ENCODE data around the gene FBXO44.

DNA sequence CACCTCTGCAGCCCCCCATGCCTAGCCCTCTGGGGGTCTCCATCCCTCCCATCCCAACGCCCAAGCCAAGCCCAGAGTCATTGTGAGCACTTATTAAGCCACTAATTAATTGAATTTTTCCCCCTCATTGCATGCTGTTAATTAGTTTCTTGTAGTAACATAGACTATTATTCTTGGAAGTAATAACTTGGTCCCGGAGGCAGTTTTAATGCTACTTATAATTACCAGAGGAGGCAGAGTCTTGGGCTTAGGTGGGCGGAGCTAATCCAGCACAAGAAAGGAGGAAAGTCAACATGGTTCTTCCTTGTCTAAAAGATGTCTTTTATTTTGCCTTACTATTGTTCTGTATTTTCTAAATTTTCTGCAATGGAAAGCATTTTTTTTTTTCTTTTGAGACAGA, 28.1 kb upstream of the FBXO44 start:
- TF ChIP-seq POLR2A (IDR thresholded peaks at IDR 0.05) (no peak), POLR2AphosphoS5 (IDR thresholded peaks at IDR 0.05) (no peak), EP300 (IDR thresholded peaks at IDR 0.05) (no peak)
- TF ChIP-seq, protein P1, sequence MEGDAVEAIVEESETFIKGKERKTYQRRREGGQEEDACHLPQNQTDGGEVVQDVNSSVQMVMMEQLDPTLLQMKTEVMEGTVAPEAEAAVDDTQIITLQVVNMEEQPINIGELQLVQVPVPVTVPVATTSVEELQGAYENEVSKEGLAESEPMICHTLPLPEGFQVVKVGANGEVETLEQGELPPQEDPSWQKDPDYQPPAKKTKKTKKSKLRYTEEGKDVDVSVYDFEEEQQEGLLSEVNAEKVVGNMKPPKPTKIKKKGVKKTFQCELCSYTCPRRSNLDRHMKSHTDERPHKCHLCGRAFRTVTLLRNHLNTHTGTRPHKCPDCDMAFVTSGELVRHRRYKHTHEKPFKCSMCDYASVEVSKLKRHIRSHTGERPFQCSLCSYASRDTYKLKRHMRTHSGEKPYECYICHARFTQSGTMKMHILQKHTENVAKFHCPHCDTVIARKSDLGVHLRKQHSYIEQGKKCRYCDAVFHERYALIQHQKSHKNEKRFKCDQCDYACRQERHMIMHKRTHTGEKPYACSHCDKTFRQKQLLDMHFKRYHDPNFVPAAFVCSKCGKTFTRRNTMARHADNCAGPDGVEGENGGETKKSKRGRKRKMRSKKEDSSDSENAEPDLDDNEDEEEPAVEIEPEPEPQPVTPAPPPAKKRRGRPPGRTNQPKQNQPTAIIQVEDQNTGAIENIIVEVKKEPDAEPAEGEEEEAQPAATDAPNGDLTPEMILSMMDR (IDR thresholded peaks at IDR 0.05), result no peak

Measured in upper lobe of left lung (tissue), 4 donors.